Stimulated activated CD8-positive, alpha-beta memory T cell treated with anti-CD3 and anti-CD28 coated beads, Interleukin-12 subunit alpha, Interleukin-12 subunit beta, amount 100 ng/mL, for 4 hours (primary cell): ENCODE measurements around the gene TOGARAM2.
"Not testable (repeated sequence)": the region's sequence is repeated elsewhere in the genome, so short reads cannot be mapped to it uniquely, and the experiment has no call there.

Experiments used
- DNase-seq: peaks from one replicate; pipeline ENCODE4 v3.0.0-alpha.2; 2020; ENCODE audit warnings: low read depth

TOGARAM2 gene

DNA sequence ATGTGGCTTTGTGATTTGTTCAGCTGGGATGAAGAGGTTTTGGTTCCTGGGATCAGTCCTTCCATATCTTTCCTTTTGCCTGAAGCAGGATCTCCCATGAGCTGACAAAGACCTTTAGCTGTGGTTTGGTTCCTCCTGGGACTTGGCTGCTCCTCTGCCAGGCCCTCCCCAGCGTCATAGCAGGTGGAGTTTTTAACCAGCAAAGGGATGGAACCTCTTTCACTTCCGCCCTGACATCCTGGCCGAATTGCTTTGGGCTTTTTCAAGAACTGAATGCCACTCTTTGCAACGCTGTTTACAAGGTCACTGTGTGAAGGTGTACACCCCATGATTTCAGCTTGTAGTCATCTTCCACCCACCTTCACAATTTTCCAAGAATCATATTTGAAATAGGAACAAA, 92.8 kb downstream of the TOGARAM2 start:
- no peak for DNase-seq

GRCh38 chr2:29074411-29074810, 93.3 kb downstream of the TOGARAM2 start, which contains the start of gene PCARE:
PCARE (minus strand) TSS chr2:29074523; CDS start chr2:29074261, 262 bp downstream.
- DNase-seq = no peak

DNA sequence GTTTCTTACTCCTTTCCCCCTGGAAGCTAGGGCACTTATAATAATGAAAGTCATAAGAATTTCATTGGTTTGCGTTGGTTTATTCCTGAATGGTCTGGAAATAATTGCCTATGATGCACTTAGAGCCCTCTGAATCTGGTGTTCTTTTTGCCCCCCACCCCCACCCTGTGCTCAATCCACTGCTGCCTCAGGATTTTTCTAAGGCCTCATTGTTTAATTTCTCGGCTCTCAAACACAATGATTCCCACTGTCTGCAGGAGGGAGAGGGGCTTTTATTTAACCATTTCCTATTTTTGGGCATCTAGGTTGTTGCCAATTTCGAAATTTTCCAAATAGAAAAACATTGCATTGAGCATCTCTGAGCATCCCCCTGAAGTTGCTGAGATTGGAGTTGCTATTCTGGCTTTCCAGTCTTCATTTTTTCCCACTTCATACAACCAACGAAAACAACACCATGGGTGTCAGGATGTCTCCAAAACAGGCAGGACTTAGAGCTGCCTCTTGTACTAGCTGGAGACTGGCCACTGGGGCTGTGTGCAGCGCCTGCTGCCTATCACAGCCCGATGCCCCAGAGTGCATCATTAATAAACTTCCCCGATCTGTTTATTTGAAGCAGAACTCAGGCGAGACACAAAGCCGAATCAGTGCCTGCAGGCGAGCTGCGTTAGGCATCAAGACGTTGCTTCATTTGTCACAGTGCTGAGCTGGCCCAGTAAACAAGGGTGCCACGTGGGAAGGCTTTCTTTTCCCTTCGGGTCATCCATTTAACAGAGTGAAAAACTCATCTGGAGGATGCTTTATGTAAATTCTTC, 95.0 kb downstream of the TOGARAM2 start:
- DNase-seq = no peak

DNA sequence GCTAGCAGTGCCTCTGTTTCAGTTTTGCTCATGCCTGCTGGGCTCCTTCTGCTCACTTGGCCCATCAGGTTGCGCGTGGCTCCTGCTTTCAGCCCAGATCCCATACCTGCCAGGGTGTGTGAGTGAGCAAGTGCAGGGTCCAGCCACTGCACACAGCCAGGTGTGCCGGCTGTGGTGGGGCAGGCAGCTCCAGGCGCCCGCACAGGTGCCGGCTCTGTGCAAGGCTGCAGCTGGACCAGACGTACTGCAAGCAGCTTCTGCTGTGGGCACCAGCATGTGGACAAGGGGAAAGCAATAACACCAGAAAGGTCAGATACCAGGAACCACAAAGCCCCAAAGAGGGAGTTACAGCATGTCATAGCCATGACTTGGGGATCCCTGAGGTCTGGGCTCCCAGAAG, 98.8 kb downstream of the TOGARAM2 start:
- no peak for DNase-seq

DNA sequence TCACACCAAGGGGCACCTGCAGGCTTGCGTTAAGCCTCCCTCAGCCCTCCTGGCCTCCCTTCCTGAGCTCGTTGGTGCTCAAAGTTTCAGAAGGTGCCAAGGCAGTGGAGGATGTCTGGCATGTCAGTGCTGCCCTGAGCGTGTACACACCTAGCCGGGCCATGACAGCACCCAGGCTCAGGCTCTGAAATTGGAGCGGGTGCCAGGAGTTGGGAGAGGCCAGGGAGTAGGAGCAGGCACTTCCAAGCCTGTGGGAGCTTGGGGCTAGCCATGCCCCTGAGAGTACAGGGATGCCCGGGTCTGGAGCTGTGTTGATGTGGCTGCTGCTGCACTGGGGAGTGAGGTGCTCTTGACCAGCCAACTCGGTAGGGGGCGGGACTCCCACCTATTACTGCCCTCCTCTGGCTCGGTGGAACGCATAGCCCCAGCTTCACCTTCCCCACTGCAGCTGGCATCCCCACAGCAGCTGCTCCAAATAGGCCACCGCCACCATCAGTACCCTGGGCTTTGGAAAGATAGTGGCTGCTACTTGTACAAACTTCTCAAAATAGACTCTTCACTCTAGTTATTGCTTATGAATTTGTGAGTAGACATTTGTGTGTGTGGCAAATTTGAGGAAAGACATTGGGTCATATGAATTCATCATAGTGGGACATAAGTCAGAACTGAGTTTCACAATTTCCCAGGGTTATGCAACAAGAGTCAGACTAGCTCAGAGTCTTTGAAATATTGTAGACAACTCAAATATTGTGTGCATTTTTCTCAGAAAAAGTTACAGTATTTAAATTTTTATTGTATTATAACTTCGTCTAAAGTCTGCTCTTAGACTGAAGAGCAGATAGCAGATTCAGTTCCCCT, 100.0 kb downstream of the TOGARAM2 start:
- no peak for DNase-seq

DNA sequence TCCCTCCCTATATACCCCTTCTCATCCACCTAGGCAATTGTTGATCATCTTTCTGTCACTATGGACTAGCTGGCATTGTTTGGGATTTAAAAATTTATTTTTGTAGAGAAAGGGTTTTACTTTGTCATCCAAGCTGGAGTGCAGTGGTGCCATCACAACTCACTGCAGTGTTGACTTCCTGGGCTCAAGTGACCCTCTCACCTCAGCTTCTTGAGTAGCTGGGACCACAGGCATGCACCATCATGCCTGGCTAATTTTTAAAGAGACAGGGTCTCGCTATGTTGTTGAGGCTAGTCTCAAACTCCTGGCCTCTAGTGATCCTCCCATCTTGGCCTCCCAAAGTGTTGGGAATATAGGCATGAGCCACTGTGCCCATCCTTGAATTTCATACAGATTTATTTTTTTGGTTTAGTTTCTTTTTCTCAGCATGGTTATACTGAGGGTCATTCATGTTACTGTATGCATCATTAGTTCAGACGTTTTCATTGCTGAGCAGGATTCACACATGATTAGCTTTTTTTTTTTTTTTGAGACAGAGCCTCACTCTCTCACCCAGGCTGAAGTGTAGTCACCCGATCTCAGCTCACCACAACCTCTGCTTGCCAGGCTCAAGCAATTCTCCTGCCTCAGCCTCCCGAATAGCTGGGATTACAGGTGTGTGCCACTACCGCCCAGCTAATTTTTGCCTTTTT, 101.9 kb downstream of the TOGARAM2 start:
- no peak for DNase-seq

- DNase-seq = no peak
Observed at GRCh38 chr2:29084554-29084953, 103.5 kb downstream of the TOGARAM2 start.

- DNase-seq = not testable (repeated sequence)
Observed at GRCh38 chr2:29090311-29090710, 109.2 kb downstream of the TOGARAM2 start.

GRCh38 chr2:29096969-29097368, 115.9 kb downstream of the TOGARAM2 start:
- no peak for DNase-seq

GRCh38 chr2:29097569-29097968, 116.5 kb downstream of the TOGARAM2 start:
- DNase-seq = no peak

DNA sequence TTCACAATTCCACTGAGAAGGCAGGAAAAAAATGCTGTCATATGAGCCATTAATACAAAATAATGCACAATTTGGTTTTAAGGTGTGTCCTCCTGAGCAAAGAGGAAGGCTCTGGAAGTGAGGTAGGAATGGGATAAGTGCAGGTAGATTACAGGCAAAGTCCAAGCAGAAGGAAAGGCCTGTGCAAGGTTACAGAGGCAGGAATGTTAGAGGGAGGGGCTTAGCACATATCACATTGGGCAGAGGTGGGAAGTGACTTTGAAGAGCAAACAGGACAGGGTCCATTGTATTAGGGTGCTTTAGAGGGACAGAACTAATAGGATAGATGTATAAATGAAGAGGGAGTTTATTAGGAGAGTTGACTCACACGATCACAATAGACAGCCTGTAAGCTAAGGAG, 119.5 kb downstream of the TOGARAM2 start:
- DNase-seq = no peak
